ENCODE data around the gene AP5M1. TPM values are rescaled to one million over a fixed set of nuclear protein-coding genes. Genes with fewer than 3 reads are reported as not detected.
"Not testable (repeated sequence)": the region's sequence is repeated elsewhere in the genome, so short reads cannot be mapped to it uniquely, and the experiment has no call there.

The AP5M1 gene
- total RNA-seq, 1 experiment from 2014 or later, result 32.8 TPM

- DNase-seq (ENCODE audit: low spot score); in situ Hi-C loops (cut with HindIII; ENCODE audit: low sequenced_read_pairs): not testable (repeated sequence)
These were observed 75.0 kb downstream of the AP5M1 start for GRCh38 chr14:57343545-57344297.

- in situ Hi-C loops (cut with HindIII; ENCODE audit: low sequenced_read_pairs), result no loop called here
- no peak for DNase-seq (ENCODE audit: low spot score)
These were observed 76.3 kb downstream of the AP5M1 start for GRCh38 chr14:57345106-57345505.

GRCh38 chr14:57346741-57347140, 78.0 kb downstream of the AP5M1 start:
- in situ Hi-C loops (cut with HindIII; ENCODE audit: low sequenced_read_pairs), result no loop called here
- no peak for DNase-seq (ENCODE audit: low spot score)

Other genes with a start within 250 kb of the AP5M1 start
- 44.5 and 70.7 TPM in 2 replicates for gene EXOC5, start 66 bp upstream of the AP5M1 start, total RNA-seq (2014; rRNA removed; shearing (Covaris generic))
- 25.4 and 32.3 TPM in 2 replicates for gene NAA30, start 121.6 kb downstream of the AP5M1 start, total RNA-seq (2014; rRNA removed; shearing (Covaris generic))
- not detected in 2 replicates for gene CCDC198, start 224.9 kb downstream of the AP5M1 start, total RNA-seq (2014; rRNA removed; shearing (Covaris generic))